NCI-H748 (cell line): ENCODE measurements around the gene DUOX2.
"Not testable (repeated sequence)": the region's sequence is repeated elsewhere in the genome, so short reads cannot be mapped to it uniquely, and the experiment has no call there.

Source experiments
- DNase-seq: peaks from one replicate; lab custom pipeline; 2025; ENCODE audit not compliant: unreplicated experiment; lab: John Stamatoyannopoulos, UW

DUOX2 gene

DNA sequence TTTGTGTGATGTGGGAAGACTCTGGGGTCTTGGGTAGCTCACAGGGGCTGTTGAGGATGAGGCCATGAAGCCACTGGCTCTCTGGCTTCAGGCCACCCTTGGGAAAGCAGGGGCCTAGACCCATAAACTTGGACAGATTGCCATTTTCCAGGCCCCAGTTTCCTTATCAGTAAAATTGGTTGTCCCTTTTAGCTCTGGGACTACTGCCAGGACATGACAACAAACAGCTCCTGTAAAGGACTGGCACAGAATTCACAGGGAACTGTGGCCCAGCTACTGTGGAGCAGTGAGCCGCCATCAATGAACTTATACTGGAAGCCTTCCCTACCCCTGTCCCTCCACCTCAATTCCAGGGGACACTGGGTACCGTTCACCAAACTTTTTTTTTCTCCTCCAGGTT, 36.6 kb downstream of the DUOX2 start:
- not testable (repeated sequence) for DNase-seq

DNA sequence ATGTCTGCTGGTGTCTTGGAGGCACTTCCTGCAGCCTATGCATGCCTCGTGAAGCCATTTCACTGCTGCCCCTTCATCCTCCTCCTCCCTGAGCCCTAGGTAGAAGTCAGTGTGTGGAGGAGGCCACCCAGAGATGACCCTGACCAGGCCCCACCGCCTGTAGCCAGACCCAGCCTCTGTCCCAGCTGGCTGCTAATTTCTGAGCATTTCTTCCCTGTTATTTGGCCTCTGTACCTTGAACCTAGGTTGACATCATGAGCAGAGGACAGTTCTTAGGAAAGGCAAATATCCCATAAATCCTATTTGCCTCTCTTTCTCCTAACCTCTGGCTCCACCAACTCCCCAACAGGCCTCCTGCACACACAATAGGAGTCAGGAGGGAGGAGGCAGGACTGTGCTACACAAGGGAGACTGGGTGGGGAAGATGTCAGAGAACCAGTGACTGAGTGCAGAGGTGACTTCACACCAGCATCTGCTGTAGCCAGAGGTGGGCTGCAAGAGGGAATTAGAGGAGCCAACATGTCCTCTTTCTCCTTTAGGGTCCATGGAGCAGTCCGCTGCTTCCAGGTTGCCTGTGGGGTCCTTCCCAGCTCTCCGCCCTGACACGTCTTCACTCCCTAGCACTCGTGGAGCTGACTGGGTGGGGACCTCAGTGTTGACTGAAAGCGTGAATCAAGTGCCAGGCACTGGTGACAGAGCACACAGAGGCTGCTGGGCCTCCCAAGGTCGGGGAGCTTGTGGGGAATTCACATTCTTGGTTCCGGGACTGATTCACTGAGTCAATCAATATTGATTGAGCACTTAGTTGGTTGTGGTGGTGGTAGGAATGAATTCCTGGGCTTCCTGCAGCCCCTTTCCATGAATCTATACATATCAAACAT, 38.3 kb downstream of the DUOX2 start:
- DNase-seq = not testable (repeated sequence)

DNA sequence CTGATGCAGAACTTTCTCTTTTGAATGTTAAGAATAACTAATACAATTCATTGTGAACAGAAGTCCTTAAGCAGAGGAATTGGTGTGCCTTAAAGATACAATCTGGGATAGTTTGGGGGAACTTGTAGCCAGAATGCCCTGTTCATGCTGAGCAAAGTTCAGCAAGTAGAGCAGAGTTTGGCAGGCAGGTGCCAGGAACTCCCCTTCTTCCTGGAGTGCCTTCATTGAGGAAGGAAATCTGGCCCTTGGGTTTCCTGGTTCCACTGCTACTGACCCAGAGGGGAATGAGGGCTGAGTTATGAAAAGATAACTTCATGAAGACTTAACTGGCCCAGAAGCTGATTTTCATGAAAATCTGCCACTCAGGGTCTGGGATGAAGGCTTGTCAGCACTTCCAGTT, 40.4 kb downstream of the DUOX2 start:
- DNase-seq = not testable (repeated sequence)

DNA sequence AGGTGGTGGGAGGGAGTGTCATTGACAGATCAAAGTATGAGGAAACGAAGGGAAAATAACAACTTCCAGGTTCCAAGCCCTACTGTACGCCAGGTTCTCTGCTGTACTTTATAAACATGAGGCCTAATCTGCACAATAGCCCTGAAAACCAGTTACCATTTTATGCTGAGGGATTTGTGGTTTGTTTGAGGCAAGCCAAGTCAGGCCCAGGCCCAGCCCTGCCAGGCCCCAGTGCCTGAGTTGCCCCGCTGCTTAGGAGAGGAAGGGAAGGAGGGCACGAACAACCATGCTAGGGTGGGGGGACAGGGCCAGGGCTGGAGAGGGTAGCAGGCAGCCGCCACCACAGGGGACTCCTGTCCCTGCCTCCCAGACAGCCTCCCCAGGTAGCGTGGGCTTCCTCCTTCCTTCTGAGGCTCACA, 44.0 kb downstream of the DUOX2 start:
- DNase-seq = not testable (repeated sequence)

DNA sequence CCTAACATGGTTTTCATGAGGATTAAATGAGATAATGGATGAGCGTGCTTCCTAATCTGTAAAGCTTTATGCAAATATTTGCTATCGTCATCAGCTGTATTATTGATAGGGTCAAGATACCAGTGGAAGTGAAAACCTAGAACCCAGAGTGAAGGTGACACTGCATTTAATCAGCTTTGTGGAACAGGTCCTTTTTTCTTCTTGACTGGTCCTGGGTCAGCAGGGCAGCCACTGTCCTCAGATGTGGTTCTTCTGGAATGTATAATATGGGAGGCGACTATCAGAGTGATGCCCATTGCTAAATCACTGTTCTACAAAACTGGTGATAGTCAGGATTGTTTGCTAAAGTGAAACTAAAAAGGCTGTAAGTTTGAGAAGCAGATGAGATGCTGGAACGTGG, 49.6 kb downstream of the DUOX2 start:
- DNase-seq = no peak

DNA sequence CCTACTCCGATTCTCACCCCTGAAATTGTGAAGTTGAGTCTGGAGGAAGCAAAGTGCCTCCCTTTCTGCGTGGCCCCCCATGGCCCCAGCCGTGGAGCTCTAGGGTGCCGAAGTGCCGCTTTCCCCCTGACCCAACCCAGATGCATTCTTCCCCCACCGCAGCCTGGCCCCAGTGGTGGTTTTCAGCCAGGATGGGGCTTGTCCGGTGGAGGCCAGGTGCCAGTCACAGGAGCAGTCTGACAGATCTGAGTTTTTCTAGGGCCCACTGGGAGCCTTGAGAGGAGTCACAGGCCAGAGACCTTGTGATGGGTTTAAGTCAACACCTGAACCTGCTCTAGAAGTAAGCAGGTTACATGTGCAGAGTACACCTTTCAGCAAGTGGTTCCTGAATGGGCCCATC, 51.7 kb downstream of the DUOX2 start:
- not testable (repeated sequence) for DNase-seq

DNA sequence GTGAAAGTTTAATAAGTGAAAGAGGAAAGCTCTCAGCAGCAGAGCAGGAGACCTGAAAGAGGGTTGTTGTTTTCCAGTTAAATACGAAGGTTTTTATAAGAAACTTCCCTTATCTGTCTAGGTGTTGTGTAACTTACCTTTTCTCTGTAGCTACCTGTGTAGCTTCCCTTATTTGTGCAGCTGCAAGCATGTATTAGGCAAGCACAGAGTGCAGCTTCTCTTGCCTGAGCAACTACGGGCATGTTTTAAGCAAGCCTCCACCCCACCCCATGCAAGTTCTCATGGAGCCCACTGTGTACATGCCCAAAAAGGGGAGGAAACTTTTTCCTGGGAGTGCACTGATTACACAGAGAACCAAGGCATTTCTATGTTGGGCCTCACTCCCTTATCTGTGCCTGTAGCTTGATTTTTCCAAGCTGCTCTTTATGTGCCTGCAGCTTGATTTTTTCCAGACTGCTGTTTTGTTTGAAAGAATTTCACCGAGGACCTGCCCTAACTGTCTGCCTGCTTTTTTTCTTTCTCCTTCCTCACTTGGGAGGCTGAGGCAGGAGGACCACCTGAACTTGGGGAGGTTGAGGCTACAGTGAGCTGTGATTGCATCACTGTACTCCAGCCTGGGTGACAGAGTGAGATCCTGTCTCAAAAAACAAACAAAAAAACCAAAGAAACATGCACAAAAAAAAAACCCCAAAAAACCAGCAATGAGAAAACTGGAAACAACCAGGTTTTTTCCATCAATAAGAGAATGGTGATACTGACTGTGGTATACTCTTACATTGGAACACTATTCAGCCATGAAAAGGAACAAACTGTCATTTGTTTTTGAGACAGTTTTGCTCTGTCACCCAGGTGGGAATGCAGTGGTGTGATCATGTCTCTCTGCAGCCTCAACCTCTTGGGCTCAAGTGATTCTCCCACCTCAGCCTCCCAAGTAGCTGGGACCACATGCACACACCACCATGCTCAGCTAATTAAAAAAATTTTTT, 55.0 kb downstream of the DUOX2 start:
- not testable (repeated sequence) for DNase-seq

DNA sequence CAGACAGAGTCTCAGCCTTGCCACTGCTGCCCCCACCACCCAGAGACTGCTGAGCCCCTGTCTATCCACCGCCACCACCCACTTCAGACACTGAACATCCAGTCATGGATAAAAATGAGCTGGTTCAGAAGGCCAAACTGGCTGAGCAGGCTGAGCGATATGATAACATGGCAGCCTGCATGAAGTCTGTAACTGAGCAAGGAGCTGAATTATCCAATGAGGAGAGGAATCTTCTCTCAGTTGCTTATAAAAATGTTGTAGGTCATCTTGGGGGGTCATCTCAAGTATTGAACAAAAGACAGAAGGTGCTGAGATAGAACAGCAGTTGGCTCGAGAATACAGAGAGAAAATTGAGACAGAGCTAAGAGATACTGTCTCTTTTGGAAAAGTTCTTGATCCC, 61.3 kb downstream of the DUOX2 start:
- not testable (repeated sequence) for DNase-seq

DNA sequence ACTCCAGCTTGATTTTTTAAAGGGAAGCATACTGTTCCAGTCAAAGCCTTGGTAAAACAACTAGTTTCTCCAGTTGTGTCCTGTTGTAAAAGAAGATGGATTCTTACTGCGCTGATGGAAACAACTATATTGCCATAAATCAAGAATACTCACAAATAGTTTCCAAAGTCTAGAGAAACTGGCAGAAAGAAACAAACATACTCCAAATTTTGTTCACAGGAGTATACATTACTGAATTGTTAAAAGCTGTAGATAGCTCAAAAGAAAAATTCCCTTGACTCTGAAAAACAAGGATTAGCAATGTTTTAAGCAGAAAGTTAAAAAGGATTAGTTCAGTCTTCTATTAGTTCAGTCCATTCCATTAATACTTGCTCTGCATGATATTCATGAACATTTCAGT, 63.4 kb downstream of the DUOX2 start:
- no peak for DNase-seq

DNA sequence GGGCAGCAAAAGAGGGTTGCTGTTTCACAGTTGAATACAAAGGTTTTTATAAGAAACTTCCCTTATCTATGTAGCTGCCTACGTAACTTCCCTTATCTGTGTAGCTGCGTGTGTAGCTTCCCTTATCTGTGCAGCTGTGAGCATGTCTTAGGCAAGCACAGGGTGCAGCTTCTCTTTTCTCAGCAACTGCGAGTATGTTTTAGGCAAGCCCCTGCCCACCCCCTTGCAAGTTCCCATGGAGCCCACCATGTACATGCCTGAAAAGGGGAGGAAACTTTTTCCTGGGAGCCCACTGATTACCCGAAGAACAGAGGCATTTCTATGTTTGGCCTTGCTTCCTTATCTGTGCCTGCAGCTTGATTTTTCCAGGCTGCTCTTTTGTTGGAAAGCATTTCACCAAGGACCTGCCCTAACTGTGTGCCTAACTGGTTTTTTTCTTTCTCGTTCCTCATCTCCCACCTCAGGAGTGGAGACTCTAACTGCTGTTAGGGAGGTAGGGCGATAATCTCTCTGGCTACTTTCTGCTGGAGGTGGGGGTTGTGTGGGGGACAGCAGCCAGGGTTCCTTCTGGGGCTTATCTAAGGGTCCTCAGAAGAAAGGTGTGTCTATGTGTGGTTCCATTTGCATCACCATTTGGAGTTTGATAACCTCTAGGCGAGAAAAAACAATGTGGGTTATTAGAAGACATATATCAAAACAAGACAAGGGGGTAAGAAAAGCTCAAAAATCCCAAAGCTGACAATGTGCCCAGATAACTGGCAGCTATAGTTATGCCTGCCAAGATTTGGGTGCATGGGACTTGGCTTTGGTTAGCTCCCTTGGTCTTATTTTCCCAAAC, 65.0 kb downstream of the DUOX2 start:
- no peak for DNase-seq

DNA sequence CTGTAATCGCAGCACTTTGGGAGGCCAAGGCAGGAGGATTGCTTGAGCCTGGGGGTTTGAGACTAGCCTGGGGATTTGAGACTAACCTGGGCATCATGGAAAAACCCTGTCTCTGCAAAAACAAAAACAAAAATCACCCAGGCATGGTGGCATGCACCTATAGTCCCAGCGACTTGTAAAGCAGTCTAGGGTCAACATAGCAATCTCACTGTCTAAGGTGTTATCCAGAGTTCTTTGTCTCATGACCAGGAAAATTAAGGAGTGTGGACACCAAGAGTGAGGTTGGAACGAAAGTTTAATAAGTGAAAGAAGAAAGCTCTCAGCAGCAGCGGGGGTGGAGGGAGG, 65.6 kb downstream of the DUOX2 start:
- not testable (repeated sequence) for DNase-seq

DNA sequence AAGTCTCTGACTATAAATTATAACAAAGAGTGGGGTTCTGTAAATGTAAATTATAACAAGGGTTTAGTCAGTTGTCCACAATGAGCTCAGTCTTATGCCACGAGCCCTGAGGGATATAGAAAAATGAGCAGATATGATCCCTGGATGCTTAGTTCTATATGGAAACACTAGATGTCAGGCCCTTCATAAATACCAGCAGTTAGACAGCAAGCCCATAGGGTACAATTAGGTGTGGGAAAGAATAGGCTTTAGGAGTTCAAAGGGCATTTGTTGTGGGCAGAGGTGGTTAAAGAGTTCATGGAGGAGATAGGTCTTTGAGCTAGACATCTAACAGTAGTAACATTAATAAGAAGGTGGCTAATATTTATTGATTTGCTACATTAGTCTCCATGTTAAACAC, 69.7 kb downstream of the DUOX2 start:
- not testable (repeated sequence) for DNase-seq

DNA sequence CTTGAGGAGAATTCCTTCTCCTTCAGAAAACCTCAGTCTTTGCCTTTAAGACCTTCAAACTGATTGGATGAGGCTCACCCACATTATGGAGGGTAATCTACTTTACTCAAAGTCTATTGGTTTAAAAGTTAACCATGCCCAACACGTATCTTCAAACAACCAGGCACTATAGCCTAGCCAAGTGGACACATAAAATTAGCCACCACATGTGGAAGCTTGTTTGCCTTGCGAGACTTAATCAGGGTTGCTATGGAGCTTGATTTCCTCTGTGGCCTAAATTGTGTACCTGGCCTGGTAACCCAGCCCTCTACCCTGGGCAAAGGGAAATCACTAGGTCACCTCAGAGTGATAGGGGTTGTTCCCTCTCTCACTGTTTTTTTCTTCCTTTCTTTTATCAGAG, 71.1 kb downstream of the DUOX2 start:
- DNase-seq = not testable (repeated sequence)
